GM15510 (cell line): ENCODE data around the gene IL6.

Experiments used
- POLR2A ChIP-seq: IDR thresholded peaks from 3 replicates; pipeline ENCODE4 v1.6.1; 2011; ENCODE audit warnings: borderline replicate concordance; ENCODE audit not compliant: insufficient read length; ENCODE audit errors: extremely low read depth

IL6 gene

GRCh38 chr7:22725585-22725984 is 1.4 kb upstream of the IL6 start:
- no peak for TF ChIP-seq POLR2A

GRCh38 chr7:22726345-22726906 is 574 bp upstream of the IL6 start:
- no peak for TF ChIP-seq POLR2A

DNA sequence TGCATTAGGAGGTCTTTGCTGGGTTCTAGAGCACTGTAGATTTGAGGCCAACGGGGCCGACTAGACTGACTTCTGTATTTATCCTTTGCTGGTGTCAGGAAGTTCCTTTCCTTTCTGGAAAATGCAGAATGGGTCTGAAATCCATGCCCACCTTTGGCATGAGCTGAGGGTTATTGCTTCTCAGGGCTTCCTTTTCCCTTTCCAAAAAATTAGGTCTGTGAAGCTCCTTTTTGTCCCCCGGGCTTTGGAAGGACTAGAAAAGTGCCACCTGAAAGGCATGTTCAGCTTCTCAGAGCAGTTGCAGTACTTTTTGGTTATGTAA is 675 bp downstream of the IL6 start:
- no peak for TF ChIP-seq POLR2A

DNA sequence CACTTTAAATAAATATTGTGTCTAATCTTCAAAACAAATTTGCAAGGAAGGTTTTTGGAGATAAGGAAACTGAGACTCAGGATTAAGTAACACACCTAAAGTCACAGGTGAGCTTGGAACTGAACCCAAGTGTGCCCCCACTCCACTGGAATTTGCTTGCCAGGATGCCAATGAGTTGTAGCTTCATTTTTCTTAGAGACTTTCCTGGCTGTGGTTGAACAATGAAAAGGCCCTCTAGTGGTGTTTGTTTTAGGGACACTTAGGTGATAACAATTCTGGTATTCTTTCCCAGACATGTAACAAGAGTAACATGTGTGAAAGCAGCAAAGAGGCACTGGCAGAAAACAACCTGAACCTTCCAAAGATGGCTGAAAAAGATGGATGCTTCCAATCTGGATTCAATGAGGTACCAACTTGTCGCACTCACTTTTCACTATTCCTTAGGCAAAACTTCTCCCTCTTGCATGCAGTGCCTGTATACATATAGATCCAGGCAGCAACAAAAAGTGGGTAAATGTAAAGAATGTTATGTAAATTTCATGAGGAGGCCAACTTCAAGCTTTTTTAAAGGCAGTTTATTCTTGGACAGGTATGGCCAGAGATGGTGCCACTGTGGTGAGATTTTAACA is 1.5 kb downstream of the IL6 start:
- no peak for TF ChIP-seq POLR2A

DNA sequence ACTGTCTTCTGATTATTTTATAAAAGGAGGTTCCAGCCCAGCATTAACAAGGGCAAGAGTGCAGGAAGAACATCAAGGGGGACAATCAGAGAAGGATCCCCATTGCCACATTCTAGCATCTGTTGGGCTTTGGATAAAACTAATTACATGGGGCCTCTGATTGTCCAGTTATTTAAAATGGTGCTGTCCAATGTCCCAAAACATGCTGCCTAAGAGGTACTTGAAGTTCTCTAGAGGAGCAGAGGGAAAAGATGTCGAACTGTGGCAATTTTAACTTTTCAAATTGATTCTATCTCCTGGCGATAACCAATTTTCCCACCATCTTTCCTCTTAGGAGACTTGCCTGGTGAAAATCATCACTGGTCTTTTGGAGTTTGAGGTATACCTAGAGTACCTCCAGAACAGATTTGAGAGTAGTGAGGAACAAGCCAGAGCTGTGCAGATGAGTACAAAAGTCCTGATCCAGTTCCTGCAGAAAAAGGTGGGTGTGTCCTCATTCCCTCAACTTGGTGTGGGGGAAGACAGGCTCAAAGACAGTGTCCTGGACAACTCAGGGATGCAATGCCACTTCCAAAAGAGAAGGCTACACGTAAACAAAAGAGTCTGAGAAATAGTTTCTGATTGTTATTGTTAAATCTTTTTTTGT is 2.3 kb downstream of the IL6 start:
- TF ChIP-seq POLR2A = no peak

DNA sequence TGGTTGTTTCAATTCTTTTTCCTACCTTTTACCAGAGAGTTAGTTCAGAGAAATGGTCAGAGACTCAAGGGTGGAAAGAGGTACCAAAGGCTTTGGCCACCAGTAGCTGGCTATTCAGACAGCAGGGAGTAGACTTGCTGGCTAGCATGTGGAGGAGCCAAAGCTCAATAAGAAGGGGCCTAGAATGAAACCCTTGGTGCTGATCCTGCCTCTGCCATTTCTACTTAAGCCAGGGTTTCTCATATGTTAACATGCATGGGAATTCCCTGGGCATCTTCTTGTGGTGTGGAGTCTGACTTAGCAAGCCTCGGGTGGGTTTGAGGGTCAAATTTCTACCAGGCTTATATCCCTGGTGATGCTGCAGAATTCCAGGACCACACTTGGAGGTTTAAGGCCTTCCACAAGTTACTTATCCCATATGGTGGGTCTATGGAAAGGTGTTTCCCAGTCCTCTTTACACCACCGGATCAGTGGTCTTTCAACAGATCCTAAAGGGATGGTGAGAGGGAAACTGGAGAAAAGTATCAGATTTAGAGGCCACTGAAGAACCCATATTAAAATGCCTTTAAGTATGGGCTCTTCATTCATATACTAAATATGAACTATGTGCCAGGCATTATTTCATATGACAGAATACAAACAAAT is 3.2 kb downstream of the IL6 start:
- TF ChIP-seq POLR2A = no peak

- TF ChIP-seq POLR2A = no peak
These were observed 4.1 kb downstream of the IL6 start for GRCh38 chr7:22730921-22731654.

- TF ChIP-seq POLR2A = no peak
These were observed 4.8 kb downstream of the IL6 start for GRCh38 chr7:22731766-22732165.

- TF ChIP-seq POLR2A = no peak
These were observed 5.6 kb downstream of the IL6 start for GRCh38 chr7:22732556-22733126.

DNA sequence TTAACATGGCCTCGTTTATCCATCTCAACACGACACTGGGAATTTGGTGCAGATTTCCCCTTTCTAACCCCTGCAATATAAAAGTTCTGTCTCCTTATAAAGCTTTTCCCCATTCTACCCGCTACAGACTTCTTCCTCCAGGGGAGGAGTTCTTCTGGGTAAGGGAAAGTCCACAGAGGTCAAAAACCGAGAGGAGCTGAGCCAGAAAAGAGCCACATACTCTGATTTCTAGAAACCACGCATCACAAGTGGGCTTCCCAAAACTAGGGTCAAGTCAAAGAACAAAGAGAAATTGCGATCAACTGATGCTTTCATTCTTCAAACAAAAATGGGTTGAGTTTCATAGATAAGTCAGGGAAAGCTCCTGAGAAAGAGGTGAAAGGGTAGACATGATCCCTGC is 6.8 kb downstream of the IL6 start:
- no peak for TF ChIP-seq POLR2A

GRCh38 chr7:22743014-22743413 is 16.0 kb downstream of the IL6 start:
- TF ChIP-seq POLR2A = no peak

DNA sequence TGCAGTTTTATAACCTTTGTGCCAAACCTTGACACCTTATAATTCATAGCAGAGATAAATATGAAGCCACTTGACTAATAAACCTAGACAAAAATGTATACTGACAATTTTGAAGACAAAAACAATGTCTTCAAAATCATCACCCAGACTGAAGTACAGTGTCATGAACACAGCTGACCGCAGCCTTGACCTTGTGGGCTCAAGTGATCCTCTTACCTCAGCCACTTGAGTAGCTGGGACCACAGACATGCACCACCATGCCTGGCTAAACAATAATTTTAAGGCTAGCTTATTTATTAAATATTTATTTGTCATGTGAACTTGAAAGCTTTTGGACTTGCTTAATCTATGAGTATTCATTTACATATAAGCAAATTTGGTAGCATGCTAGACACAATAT is 24.3 kb downstream of the IL6 start:
- TF ChIP-seq POLR2A = no peak

DNA sequence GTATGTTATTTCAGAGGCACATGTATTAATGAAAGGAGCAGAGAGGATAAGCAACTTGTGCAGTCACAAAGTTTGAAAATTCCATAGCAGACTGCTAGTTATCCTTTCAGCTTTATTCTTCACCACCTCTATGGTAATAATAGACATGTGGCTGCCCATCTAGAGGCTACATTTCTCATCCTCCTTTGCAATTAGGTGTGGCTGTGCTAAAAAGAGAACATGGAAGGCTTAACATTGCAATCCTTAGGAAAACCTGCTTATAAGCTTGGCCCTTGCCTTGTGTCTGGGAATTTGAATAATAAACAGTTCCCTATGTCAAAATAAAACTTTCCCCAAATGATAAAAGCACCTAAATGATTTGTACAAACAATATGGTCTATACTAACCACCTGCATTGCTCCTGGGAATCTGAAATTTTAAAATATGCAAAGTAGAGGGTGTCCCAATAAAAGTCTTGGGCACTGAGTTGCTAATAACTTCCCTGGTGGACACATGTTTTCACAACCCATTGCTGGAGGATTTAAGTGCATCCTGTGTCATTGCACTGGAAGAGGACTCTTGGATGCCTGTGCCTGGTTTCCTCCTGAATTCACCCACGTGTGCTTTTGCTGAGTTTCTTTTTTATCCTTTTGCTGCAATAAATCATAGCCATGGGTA is 30.5 kb downstream of the IL6 start:
- TF ChIP-seq POLR2A = no peak

DNA sequence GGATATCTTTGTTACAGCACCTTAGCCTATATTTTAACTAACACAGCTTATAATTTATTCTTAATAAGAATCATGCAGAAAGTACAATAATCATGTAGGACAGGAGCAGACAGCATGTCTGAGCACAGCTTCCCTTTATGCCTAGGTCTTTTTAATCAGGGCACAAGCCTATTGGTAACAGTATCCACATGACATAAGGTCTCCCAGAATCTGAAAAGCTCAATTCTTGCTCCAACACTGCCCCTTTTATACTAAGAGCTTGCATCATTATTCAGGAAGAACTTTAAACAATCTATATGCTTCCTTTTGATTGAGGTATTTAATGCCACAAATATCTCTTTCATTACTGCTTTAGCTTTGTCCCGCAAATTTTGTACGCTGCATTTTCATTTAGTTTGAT is 31.6 kb downstream of the IL6 start:
- no peak for TF ChIP-seq POLR2A

DNA sequence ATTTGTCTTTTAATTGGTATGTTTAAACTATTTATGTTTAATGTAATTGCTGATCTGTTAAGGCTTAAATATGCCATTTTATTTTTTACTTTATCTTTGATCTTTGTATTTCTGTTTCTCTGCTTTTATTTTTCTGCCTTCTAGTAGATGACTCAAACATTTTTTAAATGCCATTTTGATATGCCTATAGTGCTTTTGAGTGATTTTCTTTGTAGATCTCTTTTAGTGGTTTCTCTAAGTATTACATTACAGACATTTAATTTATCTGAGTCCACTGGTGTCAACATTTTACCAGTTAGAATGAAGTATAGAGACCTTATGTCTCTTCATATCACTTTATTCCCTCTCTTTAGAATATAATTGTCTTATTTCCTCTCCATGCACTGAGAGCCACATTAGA is 32.7 kb downstream of the IL6 start:
- no peak for TF ChIP-seq POLR2A

- no peak for TF ChIP-seq POLR2A
These were observed 35.9 kb downstream of the IL6 start for GRCh38 chr7:22762866-22763265.

GRCh38 chr7:22765609-22766008 is 38.6 kb downstream of the IL6 start:
- no peak for TF ChIP-seq POLR2A
